ENCODE measurements around the gene LAMA2.

LAMA2 gene

GRCh38 chr6:129493354-129493902, 610.5 kb downstream of the LAMA2 start:
- H3K4me2 ChIP-seq (ENCODE audit: low read depth, low read length, poor library complexity, severe bottlenecking) = no peak overlapping the region

DNA sequence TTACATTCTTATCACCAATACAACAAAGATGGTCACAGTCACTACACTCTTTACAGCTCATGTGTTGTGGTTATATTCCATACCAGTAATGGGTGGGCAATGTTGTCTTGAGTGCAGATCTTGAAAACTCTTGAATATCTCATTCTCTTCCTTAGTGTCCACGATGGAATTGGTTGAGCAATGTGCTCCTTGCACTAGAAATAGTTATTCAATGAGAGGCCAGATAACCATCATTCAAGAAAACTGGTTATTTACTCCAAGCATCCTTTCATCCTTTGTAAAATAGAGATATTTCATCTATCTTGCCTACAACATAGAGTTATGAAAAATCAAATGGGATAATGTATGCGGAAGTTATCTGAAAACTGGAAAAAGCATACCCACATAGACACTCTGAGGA, 611.2 kb downstream of the LAMA2 start:
- TF ChIP-seq EZH2phosphoT487 (IDR thresholded peaks at IDR 0.05; ENCODE audit: borderline replicate concordance) (no peak), CTCF (conservative IDR thresholded peaks at IDR 0.05; ENCODE audit: low read length) (no peak)
- Histone ChIP-seq H3K4me1 (ENCODE audit: insufficient read depth, low read length, poor library complexity, severe bottlenecking) (peaks cover 23% of the 10 kb centered on the region), H3K27me3 (ENCODE audit: insufficient read depth, low read length, poor library complexity, severe bottlenecking) (no peaks in the 10 kb centered on the region), H3K9me3 (ENCODE audit: insufficient read depth, low read depth, low read length) (no peaks in the 10 kb centered on the region), H3K4me2 (ENCODE audit: low read depth, low read length, poor library complexity, severe bottlenecking) (no peak overlapping the region), H3F3A (ENCODE audit: low read depth) (no peaks in the 10 kb centered on the region), H2AFZ (ENCODE audit: low read length) (no peak overlapping the region), H3K4me3 (ENCODE audit: low read length, poor library complexity, severe bottlenecking) (no peak overlapping the region), H4K20me1 (ENCODE audit: insufficient read depth, low read length, poor library complexity, severe bottlenecking) (no peaks in the 10 kb centered on the region), H3K9me2 (replicated peaks; ENCODE audit: low read depth, low read length) (no peaks in the 10 kb centered on the region), H3K9ac (ENCODE audit: low read depth, low read length, poor library complexity, severe bottlenecking) (no peak overlapping the region), H3K79me2 (ENCODE audit: insufficient read depth, low read length) (no peaks in the 10 kb centered on the region), H3K36me3 (ENCODE audit: insufficient read depth, low read length) (no peaks in the 10 kb centered on the region)

More at GRCh38 chr6:129493354-129493902, 610.5 kb downstream of the LAMA2 start:
- Histone ChIP-seq H3K4me3 (ENCODE audit: low read length, poor library complexity, severe bottlenecking) (no peak overlapping the region), H3K9me3 (ENCODE audit: insufficient read depth, low read depth, low read length) (no peaks in the 10 kb centered on the region), H3K27me3 (ENCODE audit: insufficient read depth, low read length, poor library complexity, severe bottlenecking) (no peaks in the 10 kb centered on the region), H3K79me2 (ENCODE audit: insufficient read depth, low read length) (no peaks in the 10 kb centered on the region), H3K9me2 (replicated peaks; ENCODE audit: low read depth, low read length) (no peaks in the 10 kb centered on the region), H2AFZ (ENCODE audit: low read length) (no peak overlapping the region), H4K20me1 (ENCODE audit: insufficient read depth, low read length, poor library complexity, severe bottlenecking) (no peaks in the 10 kb centered on the region), H3K36me3 (ENCODE audit: insufficient read depth, low read length) (no peaks in the 10 kb centered on the region), H3K4me1 (ENCODE audit: insufficient read depth, low read length, poor library complexity, severe bottlenecking) (peaks cover 25% of the 10 kb centered on the region), H3F3A (ENCODE audit: low read depth) (no peaks in the 10 kb centered on the region), H3K9ac (ENCODE audit: low read depth, low read length, poor library complexity, severe bottlenecking) (no peak overlapping the region)
- TF ChIP-seq CTCF (conservative IDR thresholded peaks at IDR 0.05; ENCODE audit: low read length) (no peak), EZH2phosphoT487 (IDR thresholded peaks at IDR 0.05; ENCODE audit: borderline replicate concordance) (no peak)

GRCh38 chr6:129494586-129494985, 611.6 kb downstream of the LAMA2 start:
- no peaks in the 10 kb centered on the region for H3F3A ChIP-seq (ENCODE audit: low read depth)
- no peak overlapping the region for H3K9ac ChIP-seq (ENCODE audit: low read depth, low read length, poor library complexity, severe bottlenecking)
- no peaks in the 10 kb centered on the region for H3K36me3 ChIP-seq (ENCODE audit: insufficient read depth, low read length)
- no peak overlapping the region for H2AFZ ChIP-seq (ENCODE audit: low read length)
- no peak overlapping the region for H3K4me2 ChIP-seq (ENCODE audit: low read depth, low read length, poor library complexity, severe bottlenecking)
- no peaks in the 10 kb centered on the region for H3K9me2 ChIP-seq (replicated peaks; ENCODE audit: low read depth, low read length)
- TF ChIP-seq CTCF (conservative IDR thresholded peaks at IDR 0.05; ENCODE audit: low read length) (no peak), EZH2phosphoT487 (IDR thresholded peaks at IDR 0.05; ENCODE audit: borderline replicate concordance) (no peak)
- H3K27me3 ChIP-seq (ENCODE audit: insufficient read depth, low read length, poor library complexity, severe bottlenecking) = no peaks in the 10 kb centered on the region
- no peaks in the 10 kb centered on the region for H3K9me3 ChIP-seq (ENCODE audit: insufficient read depth, low read depth, low read length)
- no peaks in the 10 kb centered on the region for H4K20me1 ChIP-seq (ENCODE audit: insufficient read depth, low read length, poor library complexity, severe bottlenecking)
- H3K79me2 ChIP-seq (ENCODE audit: insufficient read depth, low read length) = no peaks in the 10 kb centered on the region
- H3K4me1 ChIP-seq (ENCODE audit: insufficient read depth, low read length, poor library complexity, severe bottlenecking) = peaks cover 23% of the 10 kb centered on the region
- no peak overlapping the region for H3K4me3 ChIP-seq (ENCODE audit: low read length, poor library complexity, severe bottlenecking)
